Astrocyte of the cerebellum (primary cell): ENCODE results near the gene VAX1.

Experiments
- DNase-seq: peaks from one replicate; pipeline ENCODE4 v3.0.0-alpha.2; 2011; ENCODE audit warnings: low read depth
- H3K4me3 ChIP-seq: 2 replicates; pipeline ENCODE4 v1.5.1; 2011; ENCODE audit warnings: mild to moderate bottlenecking, low read depth, low read length, moderate library complexity
- in situ Hi-C: cut with HindIII; loops from 2 replicates; pipeline ENCODE4 v1.10.0; 2017; ENCODE audit warnings: low sequenced_read_pairs
- TF ChIP-seq, protein P1 (sequence below): IDR thresholded peaks from 2 replicates; pipeline ENCODE4 v1.5.1; 2012; ENCODE audit warnings: low read length, low read depth, moderate library complexity, mild to moderate bottlenecking; ENCODE audit errors: missing control alignments

The VAX1 gene

DNA sequence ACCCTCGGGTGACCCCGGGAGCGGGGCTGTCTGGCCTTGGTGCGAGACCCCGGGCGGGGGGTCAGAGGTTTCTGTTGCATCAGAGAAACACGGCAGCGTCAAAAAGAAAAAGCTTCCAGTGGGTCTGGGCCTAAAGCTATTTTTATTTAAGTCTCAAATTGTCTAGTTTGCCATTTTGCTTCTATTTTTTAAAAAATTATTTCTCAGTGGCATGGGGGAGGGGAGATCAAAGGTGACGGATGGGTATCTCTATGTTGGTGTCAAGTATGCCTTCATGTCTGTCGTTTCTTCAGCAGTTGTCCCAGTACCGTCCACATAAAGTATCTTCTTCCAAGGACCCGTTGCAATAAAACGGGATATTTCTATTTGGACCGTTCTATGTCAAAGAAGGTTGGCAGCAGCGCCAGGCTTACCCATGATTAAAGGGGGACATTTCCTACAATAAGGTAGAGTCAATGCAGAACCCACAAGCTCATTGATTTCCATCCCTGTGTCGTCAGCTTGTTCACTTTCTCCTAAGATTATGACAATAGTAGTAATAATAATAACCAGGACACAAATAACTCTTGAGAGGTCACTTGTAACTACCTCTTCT is 26.0 kb upstream of the VAX1 start:
- H3K4me3 ChIP-seq = no peak overlapping the region
- in situ Hi-C loops = loop anchor here (5.0 to 10.0 kb wide), 2 partner anchors 59 to 362 kb away; no protein-coding TSS in a partner anchor
- no peak for DNase-seq
- TF ChIP-seq, protein P1, sequence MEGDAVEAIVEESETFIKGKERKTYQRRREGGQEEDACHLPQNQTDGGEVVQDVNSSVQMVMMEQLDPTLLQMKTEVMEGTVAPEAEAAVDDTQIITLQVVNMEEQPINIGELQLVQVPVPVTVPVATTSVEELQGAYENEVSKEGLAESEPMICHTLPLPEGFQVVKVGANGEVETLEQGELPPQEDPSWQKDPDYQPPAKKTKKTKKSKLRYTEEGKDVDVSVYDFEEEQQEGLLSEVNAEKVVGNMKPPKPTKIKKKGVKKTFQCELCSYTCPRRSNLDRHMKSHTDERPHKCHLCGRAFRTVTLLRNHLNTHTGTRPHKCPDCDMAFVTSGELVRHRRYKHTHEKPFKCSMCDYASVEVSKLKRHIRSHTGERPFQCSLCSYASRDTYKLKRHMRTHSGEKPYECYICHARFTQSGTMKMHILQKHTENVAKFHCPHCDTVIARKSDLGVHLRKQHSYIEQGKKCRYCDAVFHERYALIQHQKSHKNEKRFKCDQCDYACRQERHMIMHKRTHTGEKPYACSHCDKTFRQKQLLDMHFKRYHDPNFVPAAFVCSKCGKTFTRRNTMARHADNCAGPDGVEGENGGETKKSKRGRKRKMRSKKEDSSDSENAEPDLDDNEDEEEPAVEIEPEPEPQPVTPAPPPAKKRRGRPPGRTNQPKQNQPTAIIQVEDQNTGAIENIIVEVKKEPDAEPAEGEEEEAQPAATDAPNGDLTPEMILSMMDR = no peak

DNA sequence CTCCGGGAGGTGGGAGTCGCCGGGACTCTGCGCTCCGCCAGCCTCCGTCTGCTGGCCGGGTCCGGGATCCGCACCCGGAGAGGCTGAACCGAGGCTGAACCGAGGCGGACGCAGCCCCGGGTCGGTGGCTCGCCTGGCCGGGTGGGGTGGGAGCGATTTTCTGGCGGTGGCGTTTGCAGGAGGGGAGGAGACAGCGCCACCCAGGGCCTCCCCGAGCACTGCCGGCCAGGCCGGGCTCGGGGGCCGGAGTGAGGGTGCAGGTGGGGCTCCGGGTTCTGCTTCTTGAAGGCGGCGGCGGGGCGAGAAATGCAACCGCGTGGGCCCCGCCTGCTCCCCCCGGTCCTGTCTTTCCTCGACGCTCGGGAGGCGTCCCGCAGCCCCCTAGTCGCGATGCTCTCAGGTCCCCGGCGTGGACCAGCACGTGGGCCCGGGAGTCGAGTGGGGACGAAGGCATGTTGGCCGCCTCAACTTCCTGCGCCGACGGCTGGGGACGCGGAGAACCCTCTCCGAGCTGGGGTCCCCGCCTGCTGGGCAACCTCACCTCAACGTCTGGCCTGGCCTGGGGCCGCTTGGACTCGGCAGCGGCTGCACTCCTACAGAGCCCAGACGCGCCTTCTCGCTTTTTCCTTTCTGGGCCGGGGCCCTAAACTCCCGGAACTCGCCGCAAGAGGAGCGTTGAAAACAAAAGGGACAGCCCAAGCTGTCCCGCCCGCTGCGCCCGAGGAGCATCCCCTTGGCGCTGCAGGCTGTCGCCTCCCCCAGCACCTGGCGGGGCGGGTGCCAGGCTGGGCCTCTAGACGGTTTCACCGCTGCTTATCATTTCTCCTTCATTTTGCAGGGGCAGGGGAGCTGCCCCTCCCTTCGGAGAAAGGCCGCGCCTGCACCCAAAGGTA is 25.2 kb upstream of the VAX1 start:
- H3K4me3 ChIP-seq = no peak overlapping the region
- in situ Hi-C loops = loop anchor here (5.0 to 10.0 kb wide), 2 partner anchors 59 to 361 kb away; no protein-coding TSS in a partner anchor
- TF ChIP-seq, protein P1 = no peak
- no peak for DNase-seq

DNA sequence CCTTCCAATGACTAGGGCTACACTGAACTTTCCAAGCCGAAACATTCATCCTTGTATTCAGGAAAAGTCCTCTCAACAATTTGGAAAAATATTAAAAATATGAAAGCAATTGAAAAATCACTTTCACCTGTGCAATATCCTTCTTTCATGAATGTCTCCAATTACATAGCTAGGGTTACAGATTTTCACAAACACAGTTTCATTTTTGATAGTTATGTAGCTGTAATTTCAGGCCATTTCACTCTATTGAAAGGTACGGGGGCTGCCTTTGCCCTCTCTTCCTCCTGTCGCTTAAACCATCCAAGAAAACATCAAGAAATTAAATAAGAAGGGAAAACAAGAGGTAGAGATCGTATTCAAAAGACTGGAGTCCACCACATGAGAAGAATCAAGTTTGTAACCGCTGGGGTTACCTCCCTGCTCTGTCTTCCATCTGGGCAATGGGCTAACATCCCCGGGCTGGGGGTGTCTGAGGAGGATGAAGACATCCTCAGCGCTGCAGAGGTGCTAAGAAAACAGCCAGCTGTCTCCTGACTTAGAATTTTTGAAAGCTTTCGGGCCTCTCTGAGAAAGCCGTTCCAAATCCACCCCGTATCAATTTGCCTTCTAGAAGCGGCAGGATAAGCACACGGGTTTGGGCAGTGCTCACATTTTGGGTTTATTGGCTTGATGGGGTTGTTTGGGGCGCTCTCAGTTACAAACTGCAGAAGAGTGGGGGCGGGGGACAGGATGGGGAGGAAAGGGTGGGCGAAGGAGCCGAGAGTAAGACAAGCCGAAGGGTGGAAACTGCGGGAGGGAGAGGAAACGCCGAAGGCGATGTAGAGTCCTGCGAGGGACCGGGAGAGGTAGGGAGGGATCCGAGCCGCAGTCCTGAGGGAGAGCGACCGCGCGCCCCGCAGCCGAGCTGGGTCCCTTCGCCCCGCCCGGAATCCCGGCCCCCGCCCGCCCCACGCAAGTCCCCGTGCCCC is 24.3 kb upstream of the VAX1 start:
- H3K4me3 ChIP-seq = no peak overlapping the region
- TF ChIP-seq, protein P1 = no peak
- in situ Hi-C loops = loop anchor here (5.0 to 10.0 kb wide), 2 partner anchors 58 to 360 kb away; no protein-coding TSS in a partner anchor
- DNase-seq = no peak

DNA sequence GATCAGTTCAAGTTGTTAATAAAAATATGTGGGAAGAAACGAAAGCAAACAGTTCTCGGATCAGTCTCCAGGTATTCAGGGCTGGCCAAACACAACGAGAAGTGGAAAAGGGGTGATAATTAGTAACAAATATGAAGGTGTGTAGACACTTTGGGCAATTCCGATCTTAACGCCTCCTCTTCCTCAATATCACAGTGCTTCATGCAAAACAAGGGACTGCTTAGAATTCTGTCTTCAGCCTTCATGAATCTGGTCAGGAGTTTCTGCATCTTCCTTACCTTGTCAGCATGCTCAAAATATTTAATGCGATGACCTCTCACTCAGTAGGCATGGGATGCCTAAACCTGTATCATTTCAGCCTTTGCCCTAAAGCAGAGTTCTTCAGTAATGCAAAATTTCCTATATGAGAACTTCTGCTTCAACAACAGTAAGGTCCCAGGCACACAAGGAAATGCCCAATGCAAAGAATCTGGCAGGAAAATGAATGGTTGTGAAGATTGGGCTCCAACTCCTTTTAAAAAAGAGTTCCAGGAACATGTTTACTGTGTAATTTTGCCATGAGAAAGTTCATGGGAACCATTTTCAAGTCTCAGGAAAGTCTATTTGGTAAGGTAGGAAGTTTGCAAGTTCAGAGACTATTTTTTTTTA is 23.4 kb upstream of the VAX1 start:
- no peak for DNase-seq
- no peak overlapping the region for H3K4me3 ChIP-seq
- TF ChIP-seq, protein P1 = no peak
- in situ Hi-C loops = loop anchor here (5.0 to 10.0 kb wide), 2 partner anchors 57 to 359 kb away; no protein-coding TSS in a partner anchor

DNA sequence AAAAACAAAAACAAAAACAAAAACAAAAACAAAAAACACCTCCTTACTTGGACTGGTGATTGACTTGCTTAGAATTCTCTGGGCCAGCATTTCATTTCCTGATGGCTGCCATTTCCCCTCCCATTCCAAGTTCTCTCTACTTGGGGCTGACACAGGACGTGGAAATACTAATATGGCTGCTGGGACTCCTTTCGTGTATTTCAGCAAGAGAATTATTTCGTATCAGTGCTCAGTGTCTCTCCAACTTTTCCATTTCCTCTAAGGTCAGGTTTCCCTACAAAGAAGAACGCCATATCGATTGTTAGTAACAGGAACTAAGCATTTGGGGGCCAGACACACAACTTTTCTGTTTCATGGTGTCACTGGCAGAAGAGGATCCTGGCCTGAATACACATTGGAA is 22.5 kb upstream of the VAX1 start:
- TF ChIP-seq, protein P1 = no peak
- in situ Hi-C loops = loop anchor here (5.0 to 10.0 kb wide), 2 partner anchors 56 to 358 kb away; no protein-coding TSS in a partner anchor
- no peak for DNase-seq
- H3K4me3 ChIP-seq = no peak overlapping the region
